HuH-7 (cell line): ENCODE data around the gene TRIM63.

Source experiments
- DNase-seq: peaks from one replicate; pipeline ENCODE4 v3.0.0; 2011; ENCODE audit warnings: low spot score

Gene TRIM63

DNA sequence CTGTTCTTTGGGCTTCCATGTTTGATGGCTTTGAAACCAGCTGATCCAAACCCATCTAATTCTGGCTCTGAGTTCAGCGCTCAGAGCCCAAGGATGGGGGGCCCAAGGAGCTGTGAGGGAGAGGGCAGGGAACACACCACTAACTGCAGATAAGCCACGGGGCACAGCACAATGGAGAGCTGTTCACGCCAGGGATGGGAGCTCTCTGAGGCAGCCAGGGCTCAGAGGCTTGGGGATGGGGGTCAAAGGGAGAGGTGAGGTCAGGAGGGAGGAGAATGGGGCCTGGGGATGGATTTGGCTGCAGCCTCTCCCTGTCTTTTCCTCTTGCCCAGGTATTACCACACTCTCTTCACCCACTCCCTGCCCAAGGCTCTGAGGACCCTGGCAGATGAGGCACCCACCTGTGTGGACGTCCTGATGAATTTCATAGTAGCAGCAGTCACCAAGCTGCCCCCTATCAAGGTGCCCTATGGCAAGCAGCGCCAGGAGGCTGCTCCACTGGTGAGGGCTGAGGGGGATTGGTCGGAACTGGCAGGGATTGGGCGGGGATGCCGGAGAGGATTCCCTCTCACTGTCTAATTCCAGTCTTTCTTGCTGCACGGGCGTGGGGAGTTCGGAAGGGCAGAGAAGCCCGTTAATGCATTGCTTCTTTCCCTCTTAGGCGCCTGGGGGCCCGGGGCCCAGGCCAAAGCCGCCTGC is 32.8 kb downstream of the TRIM63 start:
- peak; percentile 47 for DNase-seq

DNA sequence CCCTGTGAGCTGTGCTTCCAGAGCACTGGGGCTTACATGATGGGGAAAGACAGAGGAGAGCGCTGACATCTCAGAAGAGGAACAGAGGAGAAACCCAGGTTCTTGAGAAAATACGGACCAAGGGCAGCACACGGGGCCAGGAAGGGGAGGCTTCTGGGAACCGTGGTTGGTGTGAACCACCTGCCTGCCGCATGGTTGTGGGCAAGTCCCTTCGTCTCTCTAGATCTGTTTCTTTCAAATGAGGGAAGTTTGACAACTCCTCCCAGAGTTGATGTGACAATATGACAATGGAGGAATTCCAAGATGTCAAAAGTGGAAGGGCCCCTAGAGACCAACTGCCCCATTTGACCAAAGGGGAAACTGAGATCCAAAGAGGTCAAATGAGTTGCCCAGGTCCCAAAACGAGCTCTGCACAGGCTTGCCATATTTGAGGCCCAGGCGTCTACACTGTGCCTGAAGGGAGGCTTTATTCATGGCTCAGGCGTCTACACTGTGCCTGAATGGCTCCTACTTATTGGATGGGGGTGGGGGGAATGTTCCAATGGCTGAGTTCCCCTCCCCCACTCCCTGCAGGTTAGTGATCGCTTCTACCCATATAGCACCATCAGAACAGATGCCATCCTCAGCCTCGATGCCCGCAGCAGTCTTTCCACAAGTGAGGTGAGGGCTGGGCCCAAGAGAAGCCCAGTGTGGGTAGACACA is 34.6 kb downstream of the TRIM63 start:
- no peak for DNase-seq

DNA sequence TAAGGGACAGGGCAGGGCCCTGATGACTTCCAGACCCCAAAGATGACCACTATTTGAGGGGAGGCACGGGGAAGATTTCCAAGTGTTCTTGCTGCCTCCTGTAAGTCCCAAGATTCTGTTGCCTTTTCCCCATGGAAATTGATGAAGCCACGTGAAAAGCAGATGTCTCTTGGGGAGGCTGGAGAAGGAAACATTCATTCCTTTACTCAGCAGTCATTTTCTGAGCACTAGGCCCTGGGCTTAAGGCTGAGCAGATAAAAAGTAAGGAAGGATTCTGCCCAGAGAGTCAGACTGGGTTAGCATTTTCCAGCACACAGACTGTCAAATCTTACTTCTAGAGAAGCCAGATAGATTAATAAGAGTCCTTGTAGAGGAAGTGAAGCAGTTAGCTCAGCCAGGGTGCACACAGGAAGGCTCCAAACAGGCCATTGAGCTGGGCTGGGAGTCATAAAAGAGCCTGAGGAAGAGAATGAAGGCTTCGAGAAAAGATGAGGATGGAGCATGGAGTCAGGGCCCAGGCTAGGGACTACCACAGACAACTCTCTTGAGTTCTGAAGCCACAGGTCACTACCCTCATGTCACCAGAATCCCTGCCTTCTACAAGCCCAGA is 35.7 kb downstream of the TRIM63 start:
- no peak for DNase-seq

DNA sequence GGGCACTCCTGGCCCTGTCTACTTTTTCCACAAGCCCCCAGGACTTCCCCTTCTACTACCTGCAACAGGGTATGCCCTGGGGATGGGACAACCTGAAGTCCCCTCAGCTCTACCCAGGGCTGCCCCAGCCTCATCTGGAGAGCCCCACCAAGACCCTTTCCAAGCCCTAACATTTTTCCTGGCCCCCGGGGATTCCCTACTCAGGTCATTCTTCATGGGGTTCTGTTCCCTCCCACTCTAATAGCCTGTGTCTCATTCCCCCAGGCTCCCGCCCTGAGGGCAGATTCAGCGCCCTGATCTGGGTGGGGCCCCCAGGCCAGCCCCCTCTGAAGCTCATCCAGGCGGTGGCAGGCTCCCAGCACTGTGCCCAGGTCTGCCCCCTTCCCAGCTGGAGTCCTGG is 36.2 kb downstream of the TRIM63 start:
- DNase-seq: no peak

DNA sequence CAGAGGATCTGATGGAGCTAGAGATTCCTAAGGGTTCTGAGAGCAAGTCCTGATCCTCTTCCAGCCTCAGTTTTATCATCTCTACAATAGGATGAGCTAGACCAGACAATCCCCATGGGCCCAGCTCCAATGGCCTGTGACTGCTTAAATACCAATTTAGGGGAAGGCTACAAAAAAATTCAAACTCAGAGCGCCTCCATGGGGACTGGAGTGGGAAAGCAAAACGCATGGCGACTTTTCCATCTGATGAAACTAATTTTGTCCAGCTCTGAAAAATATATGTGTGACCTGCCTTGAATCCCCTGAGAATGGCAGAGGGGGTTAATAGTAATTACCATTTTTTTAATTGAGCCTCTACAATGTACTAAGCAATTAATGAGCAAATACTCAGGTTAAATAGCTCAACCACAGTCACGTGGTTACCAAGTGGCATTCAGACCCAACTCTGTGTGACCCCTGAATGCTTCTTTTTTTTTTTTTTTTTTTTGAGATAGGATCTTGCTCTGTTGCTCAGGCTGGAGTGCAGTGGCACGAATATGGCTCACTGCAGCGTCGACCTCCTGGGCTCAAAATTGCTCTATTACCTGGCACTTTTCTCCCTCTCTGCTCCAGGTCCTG is 37.5 kb downstream of the TRIM63 start:
- DNase-seq: no peak

DNA sequence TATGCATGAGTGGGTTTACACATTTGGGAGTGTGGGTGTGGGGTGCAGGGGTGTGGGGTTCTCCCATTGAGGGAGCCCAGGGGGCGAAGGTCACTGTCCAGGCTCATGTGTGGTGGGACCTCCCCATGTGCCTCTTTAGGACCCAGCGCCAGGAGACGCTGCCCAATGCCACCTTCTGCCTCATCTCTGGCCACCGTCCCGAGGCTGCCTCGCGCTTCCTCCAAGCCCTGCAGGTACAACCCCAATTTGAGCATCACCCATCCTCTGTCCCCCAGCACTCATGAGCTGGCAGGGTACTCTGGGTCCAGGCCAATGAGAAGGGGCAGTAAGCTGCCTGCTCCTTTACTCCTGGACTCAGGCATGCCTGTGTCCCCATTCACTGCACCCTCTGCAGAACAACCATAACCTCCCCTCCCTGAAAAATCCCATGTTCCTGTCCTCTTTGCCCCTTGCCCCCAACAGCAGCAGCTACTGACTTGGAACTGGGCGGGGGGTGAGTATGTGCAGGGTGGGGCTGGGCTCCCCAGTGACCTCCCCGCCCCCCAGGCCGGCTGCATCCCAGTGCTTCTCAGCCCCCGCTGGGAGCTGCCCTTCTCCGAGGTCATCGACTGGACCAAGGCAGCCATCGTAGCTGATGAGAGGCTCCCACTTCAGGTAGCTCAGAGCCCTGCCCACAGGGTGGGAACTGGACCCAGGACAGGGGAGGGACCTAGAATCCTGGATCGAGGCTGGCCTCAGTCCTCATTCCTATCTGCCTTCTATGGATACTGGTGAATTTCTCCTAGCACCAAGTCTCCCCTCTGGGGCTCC is 38.2 kb downstream of the TRIM63 start:
- no peak for DNase-seq

DNA sequence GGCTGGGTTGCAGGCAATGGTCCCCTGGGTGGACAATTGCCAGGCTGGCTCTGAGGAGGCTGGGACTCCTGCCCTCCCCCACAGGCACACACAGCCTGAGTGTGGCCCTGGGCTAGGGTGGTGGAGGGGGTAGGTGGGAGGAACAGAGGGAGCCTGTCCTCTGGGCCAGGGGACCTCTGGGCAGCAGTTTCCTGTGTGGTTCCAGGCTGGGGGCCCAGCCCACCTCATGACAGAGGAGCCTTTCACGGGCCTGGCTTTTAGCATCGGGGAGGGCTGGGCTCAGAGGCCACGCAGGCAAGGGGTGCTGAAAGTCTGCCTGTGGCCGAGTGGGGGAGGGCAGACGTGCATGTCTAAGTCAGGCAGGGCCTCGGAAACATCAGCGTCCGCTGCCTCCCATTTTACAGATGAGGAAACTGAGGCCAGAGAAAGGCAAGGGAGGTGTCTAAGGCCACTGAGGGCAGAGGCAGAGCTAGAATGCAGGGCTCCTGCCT is 38.9 kb downstream of the TRIM63 start:
- DNase-seq: no peak

DNA sequence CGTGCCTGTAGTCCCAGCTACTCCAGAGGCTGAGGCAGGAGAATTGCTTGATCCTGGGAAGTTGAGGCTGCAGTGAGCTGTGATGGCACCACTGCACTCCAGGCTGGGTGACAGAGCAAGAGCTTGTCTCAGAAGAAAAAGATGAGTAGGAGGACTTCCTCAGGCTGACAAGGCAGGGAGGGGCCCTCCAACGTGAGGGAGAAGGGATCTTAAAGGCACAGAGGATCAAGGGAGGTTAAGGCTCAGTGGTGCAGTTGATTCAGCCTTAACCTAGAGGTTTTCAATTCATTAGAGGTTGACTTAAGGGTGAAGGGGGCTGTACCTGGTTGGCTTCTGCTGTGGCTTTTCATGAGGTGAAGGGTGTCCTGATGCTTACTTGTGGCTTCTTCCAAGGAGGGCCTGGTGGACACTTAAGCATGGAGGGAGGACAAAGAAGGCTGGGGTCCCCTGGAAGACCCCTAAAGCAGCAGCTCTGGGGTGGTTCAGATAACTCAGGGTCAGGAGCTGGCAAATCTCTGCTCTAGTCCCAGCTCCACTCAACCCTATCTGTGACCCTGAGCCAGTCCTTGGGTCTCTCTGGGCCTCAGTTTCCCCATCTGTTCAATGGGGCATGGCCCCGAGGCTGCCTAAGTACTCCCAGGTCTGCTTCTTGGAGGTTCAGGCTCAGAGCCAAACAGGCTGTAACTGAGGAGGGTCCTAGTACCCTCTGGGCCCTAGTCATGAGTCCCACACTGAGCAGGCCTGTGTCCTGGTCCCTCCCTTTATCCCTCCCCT is 39.5 kb downstream of the TRIM63 start:
- DNase-seq: no peak

DNA sequence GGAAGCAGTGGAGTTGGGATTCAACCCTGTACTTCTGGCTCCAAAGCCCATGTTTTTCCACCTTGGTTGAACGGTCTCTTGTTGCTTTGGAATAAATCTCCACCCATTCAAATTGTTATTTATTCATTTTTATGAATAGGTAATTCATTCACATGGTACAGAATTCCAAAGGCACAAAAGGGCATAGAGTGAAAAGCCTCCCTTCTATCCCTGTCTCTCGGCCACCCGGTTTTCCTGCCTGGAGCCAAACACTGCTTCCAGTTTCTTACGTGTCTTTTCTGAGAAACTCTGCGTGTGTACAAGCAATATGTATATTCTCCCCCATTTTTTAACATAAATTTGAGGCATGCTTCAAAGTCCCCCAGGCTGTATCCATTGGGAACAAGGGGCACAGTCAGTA is 41.9 kb downstream of the TRIM63 start:
- DNase-seq: no peak

DNA sequence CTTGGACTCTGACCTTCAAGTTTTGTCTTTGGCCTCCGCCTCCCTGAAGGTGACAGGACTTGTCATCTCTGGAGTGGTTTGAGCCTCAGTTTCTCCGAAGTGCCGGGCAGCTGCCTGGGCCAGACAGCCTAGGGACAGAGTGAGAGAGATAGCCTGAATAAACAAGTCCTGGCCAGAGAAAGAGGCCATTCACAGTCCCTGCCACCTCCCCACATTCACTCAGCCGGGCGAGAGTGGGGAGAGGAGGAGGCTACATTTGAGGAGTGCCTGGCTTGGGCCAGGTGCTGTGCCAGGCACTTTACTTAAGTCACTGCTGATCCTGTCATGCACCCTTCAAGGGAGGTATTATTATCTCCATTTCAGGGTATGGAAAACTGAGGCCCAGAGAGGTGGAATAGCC is 42.4 kb downstream of the TRIM63 start:
- no peak for DNase-seq

DNA sequence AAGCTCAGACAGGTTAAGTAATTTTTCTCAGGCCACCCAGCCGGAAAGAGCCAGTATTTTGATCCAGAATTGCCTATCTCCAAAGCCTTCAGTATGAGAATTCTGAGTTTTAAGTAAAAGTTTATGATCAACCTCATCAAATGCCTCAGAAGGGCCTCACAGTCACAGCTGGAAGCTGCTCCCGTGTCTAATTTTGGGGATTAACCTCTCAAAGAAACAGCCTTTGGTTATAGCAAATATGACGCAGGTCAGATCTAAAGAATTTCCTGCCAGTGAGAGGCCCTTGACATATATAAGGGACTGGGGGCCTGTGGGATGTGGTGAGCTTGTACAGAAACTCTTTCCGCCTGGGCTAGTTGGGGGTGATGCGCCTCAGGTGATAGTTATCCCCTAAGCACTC is 43.6 kb downstream of the TRIM63 start:
- DNase-seq: no peak

DNA sequence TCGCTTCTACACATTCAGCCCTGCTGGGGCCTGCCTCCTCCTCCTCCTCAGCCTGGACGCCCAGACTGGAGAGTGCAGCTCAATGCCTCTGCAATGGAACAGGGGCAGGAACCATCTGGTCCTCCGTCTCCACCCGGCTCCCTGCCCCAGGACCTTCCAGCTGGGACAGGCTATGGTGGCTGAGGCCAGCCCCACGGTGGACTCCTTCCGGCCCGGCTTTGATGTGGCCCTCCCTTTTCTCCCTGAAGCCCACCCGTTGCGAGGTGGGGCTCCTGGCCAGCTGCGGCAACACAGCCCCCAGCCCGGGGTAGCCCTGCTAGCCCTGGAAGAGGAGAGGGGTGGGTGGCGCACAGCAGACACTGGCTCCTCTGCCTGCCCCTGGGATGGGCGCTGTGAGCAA is 44.4 kb downstream of the TRIM63 start:
- DNase-seq: no peak

DNA sequence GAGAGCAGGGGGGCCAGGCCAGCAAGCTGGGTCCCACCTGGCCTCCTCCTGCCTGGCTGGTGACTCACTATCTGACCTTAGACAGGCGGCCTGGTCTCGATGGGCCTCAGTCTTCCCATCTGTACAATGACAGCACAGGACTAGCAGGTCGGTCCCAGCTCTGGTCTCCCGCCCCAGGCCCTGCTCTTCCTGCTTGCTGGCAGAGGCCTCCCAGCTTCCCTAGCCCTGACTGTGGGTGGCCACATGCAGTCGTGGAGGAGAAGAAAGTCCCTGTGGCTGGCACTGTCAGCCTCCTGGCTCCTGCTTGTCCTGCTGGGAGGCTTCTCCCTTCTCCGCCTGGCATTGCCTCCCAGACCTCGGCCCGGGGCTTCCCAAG is 45.0 kb downstream of the TRIM63 start:
- DNase-seq: no peak

DNA sequence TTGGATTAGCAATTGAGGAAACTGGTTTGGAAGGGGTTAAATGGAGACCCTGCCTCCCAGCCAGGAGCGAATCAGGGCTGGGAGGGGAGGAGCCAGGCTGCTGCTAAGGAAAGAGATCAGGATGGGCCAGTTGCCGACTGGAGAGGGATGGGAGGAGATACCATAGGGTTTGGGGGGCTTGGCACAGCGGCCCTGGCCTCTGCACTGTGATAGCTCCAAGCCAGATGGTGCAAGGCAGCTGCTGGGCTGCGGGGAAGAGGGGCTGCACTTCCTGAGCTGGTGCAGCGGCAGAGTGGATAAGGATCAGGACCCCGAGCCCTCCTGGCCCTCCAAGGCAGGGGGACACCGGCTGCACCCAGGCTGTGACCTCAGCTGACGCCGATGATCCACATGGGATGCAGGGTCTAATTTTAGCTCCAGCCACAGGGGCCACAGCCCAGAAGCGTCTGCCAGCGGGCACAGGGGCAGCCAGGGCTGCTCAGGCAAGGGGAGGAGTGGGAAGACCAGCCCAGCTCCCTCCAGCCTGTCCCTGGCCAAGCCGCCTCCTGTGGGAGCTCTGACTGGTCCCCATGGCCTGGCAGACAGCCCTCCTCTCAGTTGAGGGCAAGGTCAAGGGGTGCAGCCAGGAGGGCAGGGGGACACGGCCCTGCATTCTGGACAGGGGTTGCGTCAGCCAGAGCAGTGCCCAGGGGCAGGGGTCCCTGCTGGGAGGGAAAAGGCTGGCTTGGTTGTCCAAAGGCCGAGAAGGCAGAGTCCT is 45.6 kb downstream of the TRIM63 start, which contains the start of gene EXTL1:
Gene EXTL1, plus strand, starts transcription at position 129 of the 757 bp plus-strand sequence. CDS start 872 bp downstream, outside the sequence.
- DNase-seq: no peak

DNA sequence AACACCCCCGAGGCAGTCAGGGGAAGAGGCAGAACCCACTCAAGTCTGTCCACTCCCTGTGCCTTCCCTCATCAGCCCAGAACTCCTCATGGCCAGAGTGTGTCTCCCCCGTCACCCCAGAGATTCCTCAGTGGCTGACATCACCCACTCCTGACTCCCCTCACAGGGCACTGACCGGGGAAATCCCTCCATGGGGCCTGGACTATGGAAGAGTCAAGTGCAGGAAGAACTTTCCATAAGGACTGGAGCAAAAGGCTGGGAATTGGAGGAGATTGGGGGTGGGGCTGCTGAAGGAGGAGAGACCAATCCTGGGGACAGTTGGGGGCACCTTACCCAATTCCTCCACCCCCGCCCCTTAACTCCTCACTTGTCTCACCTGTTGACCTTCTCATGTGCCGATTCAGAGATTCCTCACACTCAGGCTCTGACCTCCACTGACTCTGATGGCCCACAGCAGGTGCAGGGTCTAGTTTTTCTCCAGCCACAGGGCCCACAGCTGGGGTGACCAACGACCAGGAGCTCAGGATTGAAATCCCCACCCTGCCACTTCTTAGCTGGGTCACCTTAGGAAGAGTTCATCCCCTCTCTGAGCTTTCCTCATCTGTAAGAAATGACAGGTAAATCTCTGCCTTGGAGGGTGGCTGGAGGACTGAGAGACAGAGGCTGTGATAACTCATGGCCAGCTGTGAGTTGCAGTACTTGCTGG is 46.3 kb downstream of the TRIM63 start:
- DNase-seq: no peak

DNA sequence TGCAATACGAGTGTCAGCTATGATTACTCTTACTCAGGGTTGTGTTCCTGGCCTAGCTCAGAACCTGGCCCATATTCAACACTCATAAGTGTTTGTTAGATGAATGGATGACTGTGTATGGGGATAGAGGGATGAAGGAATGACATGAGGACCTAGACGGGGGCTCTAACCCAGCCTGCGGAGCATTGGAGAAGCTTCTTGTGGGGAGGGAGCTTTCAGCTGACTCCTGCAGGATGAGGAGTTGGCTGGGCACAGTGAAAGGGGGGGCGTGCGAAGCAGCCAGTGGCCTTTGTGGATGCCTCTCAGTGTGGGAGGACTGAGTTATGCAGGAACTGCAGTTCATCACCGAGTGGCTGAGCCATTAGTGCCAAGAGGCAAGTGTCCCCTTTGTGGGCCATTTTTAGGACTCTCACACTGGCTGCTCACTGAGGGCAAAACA is 47.1 kb downstream of the TRIM63 start:
- no peak for DNase-seq

DNA sequence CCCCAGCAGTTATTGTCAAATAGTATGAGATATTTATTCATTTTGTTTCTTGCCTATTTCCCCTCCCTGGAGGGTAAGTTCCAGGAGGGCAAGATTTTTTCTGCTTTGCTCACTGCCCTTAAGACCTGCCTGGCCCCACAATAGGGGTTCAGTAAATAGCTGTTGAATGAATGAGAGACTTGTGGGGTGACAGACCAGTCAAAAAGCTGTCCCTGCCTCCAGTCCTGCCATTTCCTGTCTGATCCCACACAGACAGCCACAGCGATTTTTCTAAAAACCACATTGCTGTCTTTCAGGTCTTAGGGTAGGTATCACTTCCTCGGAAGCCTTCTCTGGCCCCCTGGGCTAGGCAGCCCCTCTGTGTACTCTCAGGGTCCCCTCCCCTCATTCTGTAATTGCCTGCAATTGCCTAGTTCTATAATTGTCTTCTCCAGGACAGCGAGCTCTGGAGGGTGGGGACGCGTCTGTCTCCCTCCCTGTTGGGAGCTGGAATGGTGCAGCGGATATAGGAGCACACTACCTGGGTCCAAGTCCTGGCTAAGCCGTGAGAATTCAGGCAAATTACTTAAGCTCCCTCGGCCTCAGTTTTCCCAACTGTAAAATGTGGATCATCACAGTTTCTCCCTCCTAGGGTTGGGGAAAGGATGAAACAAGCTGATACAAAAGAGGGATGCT is 47.7 kb downstream of the TRIM63 start:
- DNase-seq: no peak

DNA sequence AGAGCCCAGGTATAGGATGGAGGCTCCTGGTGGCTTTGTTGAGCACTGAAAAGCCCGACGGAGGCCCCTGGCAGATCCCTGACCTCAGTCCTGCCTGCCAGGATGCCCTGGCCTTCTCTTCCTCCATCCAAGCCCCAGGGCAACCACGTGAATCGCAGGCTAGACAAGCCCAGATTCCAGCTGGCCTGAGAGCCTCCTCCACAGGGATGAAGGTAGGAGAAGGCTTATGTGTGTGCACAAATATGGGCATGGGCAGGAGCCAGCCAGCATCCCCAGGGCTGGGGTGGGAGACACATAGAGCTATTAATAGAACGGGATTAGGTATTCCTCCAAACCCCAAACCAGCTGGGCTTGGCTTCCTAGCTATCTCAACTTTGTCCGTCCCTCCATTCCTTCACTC is 49.8 kb downstream of the TRIM63 start:
- no peak for DNase-seq

DNA sequence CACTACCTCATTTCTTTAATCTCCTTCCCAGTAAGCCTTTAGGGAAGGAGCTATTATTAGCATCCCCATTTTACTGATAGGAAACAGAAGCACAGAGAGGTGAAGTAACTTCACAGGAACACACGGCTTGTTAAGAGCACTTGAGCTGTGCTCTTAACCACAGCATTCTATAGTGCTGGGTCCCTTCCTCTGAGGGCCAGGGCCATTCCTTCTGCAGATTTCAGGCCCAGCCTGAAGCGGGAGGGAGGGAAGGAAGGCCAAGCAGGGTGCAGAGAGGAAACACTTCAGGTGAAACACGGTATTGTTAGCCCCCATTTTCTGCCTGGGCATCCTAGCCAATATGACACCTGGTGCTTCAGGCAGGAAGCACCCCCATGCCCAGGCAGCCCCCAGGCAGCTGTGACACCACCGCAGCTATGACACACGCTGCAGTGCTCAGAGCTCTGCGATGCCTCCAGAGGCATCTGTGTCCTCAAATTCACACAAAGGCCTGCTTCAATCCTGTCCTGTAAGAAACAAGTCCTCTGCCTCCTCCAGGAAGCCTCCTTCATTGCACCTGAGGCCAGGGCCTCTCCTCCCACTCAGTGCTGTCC is 50.4 kb downstream of the TRIM63 start:
- no peak for DNase-seq
